Tibial nerve (tissue), 4 donors: Measurements from ENCODE around the gene BCL2L11.

Source experiments
- EP300 ChIP-seq, 2 donors: sonication (generic); formaldehyde crosslinking; IDR thresholded peaks; one replicate each; pipeline ENCODE4 v1.6.1; 2017; ENCODE audit warnings: antibody characterized with exemption in 2 of 2, mild to moderate bottlenecking in 1 of 2
- POLR2A ChIP-seq, 2 donors: fragments of 450-650 bp; IDR thresholded peaks; one replicate each; pipeline ENCODE4 v1.6.1; 2017; ENCODE audit warnings: antibody characterized with exemption in 2 of 2, mild to moderate bottlenecking in 2 of 2, moderate library complexity in 2 of 2
- TF ChIP-seq, protein P1 (sequence below), 5 experiments: fragments of 200-600 bp in 3 of 5; fragments of 450-650 bp in 2 of 5; sonication (generic) in 3 of 5; IDR thresholded peaks; one replicate each; pipeline ENCODE4 v1.5.1; 2016 to 2019; ENCODE audit warnings: antibody characterized with exemption in 5 of 5, mild to moderate bottlenecking in 3 of 5, moderate library complexity in 2 of 5

GRCh38 chr2:111149882-111150455, 29.3 kb downstream of the BCL2L11 start:
- TF ChIP-seq, protein P1, sequence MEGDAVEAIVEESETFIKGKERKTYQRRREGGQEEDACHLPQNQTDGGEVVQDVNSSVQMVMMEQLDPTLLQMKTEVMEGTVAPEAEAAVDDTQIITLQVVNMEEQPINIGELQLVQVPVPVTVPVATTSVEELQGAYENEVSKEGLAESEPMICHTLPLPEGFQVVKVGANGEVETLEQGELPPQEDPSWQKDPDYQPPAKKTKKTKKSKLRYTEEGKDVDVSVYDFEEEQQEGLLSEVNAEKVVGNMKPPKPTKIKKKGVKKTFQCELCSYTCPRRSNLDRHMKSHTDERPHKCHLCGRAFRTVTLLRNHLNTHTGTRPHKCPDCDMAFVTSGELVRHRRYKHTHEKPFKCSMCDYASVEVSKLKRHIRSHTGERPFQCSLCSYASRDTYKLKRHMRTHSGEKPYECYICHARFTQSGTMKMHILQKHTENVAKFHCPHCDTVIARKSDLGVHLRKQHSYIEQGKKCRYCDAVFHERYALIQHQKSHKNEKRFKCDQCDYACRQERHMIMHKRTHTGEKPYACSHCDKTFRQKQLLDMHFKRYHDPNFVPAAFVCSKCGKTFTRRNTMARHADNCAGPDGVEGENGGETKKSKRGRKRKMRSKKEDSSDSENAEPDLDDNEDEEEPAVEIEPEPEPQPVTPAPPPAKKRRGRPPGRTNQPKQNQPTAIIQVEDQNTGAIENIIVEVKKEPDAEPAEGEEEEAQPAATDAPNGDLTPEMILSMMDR (IDR thresholded peaks at IDR 0.05), result no peak
- TF ChIP-seq POLR2A (IDR thresholded peaks at IDR 0.05) (no peak), EP300 (IDR thresholded peaks at IDR 0.05) (no peak)
